NCI-H187 treated with DMSO at 0.1 percent for 48 hours (cell line): ENCODE data around the gene HMGN5.

Experiments used
- DNase-seq: peaks from one replicate; lab custom pipeline; 2025; lab: John Stamatoyannopoulos, UW

HMGN5 gene

DNA sequence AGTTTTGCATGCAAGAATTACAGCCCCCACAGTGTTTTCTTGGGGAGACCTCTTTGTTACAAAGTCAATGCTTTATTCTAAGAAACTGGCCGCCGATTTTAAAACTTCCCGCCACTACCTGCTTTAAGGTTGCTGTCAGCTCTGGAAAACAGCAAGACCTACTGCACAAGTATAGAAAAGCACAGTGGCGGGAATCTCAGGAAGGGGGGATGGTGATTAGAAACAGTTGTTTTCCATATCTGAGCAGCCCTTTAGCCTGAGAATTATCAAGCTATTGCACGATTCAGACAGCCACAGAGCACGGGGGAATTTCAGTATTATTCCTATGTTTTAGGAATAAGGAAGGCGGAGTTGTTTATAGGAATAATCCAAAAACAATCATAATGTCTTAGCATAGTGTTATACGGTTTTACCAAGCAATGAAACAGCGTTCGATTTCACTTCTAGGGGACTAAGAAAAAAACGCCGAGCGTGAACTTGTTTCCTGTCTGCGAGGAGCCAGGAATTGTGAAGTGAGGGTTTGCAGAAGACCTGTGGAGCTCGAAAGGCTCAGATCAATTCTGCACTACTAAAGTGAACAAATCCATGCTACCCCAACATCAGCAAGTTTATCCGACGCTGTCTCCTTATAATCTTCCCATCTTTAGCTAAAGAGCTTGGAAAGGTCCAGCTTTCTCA lies 81.3 kb downstream of the HMGN5 start:
- no peak for DNase-seq

DNA sequence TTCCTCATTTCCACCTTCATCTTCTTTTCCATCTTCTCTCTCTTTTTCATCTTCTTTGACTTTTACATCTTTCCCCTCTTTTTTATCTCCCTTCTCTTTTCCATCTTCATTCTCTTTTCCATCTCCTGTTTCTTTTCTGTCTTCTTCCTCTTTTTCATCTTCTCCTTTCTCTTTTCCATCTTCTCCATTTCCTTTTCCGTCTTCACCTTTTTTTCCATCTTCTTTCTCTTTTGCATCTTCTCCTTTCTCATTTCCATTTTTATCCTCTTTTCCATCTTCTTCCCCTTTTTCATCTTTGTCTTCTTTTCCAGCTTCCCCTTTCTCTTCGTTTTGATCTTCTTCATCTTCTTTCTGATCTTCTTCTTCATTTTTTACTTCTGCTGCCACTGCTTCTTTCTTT lies 87.0 kb downstream of the HMGN5 start:
- no peak for DNase-seq

DNA sequence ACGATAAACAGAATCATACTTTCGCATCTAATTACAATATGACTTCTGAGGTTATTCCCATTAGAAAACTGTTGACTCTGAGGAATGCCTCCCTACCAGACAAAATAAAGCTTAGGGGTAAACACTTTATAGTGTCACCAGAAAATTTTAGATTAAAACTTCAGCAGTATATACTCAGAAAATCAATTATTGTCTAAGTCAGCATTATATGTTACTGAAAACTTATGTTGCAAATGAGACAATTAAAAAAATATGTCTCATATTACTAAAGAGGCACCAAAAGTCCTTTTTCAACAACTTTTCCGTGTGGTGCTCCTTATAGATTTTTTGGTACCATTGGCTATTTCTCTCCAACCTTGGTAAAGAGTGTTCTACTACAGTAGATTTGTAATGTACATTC lies 91.4 kb downstream of the HMGN5 start:
- DNase-seq, result no peak

DNA sequence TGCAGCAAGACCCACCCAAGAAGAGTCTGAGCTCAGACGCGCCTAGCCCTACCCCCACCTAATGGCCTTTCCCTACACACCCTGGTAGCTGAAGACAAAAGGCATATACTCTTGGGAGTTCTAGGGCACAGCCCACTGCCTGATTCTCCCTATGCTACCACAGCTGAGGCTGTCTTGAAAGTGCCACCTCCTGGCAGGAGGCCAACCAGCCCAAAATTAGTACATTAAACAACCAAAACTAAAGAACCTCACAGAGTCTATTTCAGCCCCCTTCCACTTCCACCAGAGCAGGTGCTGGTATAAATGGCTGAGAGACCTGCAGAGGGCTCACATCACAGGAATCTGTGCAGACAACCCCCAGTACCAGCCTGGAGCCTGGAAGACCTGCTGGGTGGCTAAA lies 119.1 kb downstream of the HMGN5 start:
- DNase-seq, result no peak
